ENCODE data around the gene LRP1-AS.

The LRP1-AS gene

DNA sequence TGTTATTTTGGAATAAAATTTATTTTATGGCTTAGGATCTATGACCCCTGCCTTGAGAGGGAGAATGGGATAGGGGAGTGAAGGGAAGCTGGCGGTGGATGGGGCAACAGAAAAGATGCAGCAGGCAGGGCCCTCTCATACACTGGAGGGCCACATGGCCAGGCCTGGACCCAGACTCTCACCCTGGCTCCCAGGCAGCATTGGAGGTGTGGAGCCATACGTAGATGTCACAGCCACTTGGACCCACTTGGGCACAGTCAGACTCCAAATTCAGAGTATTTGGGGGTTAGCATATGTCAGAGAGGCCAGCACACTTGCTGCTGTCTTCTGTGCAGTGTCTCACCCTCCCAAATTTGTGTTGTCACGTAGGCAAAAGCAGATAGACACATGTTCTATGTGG is 52.0 kb downstream of the LRP1-AS start:
- H3K36me3 ChIP-seq (ENCODE audit: insufficient read depth), result no peaks in the 10 kb centered on the region
- no peak overlapping the region for H3K4me3 ChIP-seq (IDR thresholded peaks at IDR 0.05; ENCODE audit: insufficient read depth, low read depth, low read length)
- no peaks in the 10 kb centered on the region for H4K20me1 ChIP-seq (ENCODE audit: insufficient read depth)
- no peak overlapping the region for H3K4me2 ChIP-seq
- H3K9ac ChIP-seq, result no peak overlapping the region
- no peaks in the 10 kb centered on the region for H3K27me3 ChIP-seq (ENCODE audit: insufficient read depth, low read depth)
- H2AFZ ChIP-seq (ENCODE audit: low read depth), result no peak overlapping the region
- TF ChIP-seq, protein P1, sequence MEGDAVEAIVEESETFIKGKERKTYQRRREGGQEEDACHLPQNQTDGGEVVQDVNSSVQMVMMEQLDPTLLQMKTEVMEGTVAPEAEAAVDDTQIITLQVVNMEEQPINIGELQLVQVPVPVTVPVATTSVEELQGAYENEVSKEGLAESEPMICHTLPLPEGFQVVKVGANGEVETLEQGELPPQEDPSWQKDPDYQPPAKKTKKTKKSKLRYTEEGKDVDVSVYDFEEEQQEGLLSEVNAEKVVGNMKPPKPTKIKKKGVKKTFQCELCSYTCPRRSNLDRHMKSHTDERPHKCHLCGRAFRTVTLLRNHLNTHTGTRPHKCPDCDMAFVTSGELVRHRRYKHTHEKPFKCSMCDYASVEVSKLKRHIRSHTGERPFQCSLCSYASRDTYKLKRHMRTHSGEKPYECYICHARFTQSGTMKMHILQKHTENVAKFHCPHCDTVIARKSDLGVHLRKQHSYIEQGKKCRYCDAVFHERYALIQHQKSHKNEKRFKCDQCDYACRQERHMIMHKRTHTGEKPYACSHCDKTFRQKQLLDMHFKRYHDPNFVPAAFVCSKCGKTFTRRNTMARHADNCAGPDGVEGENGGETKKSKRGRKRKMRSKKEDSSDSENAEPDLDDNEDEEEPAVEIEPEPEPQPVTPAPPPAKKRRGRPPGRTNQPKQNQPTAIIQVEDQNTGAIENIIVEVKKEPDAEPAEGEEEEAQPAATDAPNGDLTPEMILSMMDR (conservative IDR thresholded peaks at IDR 0.05; ENCODE audit: low read depth, low read length), result no peak
- no peak overlapping the region for H3K27ac ChIP-seq
- no peaks in the 10 kb centered on the region for H3K79me2 ChIP-seq (ENCODE audit: insufficient read depth, low read depth)
- H3K4me1 ChIP-seq (ENCODE audit: low read depth, poor library complexity, severe bottlenecking), result no peaks in the 10 kb centered on the region

All from KMS-11 (cell line).